GM18511 (cell line): Measurements from ENCODE around the gene CSTF1.
A peak's percentile ranks its signal among the peaks of the same experiment; 100 is the strongest.

ENCODE experiments used
- ATAC-seq: cut with Tn5 transposase; IDR thresholded peaks from one replicate; pipeline ENCODE4 v1.9.1; 2021; ENCODE audit warnings: mild to moderate bottlenecking, moderate library complexity; ENCODE audit not compliant: unreplicated experiment

The CSTF1 gene

DNA sequence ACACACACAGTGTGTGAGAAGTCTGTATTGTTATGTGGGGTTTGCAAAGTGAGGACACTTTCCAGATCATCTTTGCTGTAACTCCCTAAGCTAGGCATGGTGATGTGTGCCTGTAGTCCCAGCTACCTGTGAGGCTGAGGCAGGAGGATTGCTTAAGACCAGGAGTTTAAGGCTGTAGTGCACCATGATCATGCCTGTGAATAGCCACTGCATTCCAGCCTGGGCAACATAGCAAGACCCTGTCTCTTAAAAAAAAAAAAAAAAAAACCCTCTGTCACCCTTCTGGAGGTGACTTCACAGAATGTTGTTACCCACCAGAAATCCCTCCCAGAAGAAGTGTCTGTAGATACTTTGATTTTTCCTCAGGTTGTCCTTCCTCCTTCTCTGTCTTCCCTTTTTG is 34.5 kb downstream of the CSTF1 start:
- no peak for ATAC-seq

DNA sequence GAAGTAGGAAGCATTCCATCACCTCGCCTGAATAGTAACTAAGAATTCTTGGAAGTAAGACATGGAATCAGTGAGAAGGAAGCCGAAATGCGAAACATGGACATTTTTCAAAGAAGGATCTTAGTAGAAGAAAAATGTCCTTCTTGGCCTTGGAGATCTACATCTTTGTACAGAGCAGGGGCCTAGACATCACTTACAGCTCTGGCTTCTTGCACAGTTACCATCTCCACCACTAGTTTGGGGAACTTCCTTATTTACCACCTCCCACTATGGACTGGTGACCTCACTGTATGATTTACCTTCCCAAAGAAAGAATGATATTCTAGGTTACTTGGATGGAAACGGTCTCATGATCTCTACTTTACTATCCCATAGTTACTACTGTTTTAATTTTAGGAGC is 35.4 kb downstream of the CSTF1 start:
- no peak for ATAC-seq

DNA sequence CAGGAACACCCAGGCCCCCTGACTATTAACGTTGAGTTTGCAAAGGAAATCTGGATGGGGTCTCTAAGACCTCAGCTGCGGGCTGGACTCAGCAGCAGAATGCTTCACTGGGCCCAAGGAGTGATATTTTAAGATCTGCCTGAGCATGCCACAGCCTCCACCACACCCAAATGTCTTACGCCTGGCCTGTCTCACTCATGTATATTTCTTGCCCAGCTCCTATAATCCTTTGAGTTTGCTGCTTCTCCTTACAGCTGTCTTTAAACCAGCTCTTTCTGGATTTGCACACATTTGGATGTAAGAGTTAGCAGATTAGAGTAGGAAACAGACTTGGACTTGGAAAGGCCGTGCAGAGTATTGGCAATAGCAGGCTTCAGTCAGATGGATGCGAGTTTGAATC is 36.0 kb downstream of the CSTF1 start:
- ATAC-seq, result no peak

DNA sequence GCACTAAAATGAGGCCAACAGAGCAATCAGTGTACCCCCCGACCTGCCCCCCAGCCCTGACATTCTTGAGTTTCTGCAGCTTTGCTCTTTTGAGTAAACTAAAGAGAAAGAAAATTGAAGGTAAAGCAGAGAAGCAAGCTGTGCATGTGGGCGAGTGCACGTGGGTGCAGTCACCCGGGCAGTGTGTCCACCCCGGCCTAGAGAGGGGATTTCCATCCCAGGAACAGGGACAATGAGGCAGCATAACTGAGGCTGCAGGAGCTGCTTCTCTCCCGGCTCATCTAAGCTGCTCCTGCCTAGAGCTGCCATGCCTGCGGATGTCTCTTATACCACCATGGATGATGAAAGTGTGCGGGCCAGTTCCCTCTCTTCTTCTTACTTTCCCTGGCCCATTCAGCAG is 36.4 kb downstream of the CSTF1 start:
- ATAC-seq, result no peak

DNA sequence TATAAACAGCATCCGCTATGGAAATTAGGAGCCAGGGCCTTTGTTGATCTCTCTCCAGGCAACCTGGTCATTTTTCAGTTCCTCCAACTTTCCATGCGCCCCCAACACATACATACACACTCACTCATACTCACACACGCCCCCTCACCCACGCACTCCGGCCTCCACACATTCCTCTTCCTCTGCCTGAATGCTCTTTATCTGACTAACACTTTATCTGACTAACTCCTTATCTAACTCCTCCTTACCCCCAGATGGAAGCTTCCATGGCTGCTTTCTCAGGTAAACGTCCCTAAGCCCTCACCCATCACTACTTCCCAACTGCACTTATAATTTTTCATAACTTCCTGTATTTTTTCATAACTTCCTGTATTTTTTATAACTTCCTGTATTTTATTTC is 37.1 kb downstream of the CSTF1 start:
- peak; percentile 45 for ATAC-seq

DNA sequence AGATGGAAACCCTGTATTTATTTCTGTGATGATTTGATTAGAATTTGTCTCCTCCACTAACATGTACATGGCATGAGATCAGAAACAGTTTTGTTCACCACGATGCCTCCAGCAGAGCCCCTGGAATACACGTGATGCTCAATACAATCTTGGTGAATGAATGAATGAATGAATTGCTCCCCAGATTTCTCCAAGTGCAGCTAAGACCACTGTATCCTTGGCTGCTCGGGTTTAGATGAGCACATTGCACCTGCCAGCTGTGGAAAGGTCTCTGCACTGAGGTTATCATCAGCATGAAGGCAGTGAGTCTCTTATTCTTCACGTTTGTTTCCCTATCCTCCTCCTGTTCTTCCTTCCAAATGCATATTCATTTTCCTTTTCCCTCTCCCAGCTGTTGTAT is 37.5 kb downstream of the CSTF1 start:
- ATAC-seq, result peak; percentile 7

DNA sequence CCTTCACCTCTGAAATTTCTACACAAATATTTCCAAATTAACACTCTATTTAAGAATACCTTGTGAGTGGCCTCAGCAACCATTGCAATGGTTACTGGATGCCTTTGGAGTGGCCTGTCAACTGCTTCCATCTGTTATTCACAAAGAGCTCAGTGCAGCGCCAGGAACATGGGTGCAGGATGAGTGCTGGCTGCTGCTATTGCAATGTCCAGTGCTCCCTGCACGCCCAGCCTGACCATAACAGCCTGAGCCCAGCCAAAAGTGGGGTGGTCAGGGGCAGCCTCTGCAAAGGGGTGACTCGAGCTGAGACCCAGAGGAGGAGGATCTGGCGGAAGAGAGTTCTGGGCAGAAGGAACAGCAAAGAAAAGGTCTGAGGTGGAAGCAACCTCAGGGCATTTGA is 38.0 kb downstream of the CSTF1 start:
- ATAC-seq, result no peak

DNA sequence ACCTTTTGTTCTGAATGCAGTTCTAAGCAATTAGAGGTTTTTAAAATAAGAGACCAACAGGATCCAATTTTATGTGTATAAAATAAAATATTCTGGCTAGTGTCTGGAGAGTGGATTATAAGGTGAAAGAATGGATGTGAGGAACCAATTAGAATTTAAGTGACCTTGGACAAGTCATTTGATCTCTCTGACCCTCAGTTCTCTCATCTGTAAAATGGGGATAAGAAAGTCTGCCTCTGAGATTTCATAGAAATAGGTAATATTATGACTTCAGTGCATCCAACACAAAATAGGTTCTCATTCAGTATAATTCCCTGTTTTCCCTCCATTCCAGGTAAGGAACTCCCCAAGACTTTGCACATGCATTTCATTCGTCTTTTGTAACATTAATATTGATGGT is 38.5 kb downstream of the CSTF1 start:
- no peak for ATAC-seq

DNA sequence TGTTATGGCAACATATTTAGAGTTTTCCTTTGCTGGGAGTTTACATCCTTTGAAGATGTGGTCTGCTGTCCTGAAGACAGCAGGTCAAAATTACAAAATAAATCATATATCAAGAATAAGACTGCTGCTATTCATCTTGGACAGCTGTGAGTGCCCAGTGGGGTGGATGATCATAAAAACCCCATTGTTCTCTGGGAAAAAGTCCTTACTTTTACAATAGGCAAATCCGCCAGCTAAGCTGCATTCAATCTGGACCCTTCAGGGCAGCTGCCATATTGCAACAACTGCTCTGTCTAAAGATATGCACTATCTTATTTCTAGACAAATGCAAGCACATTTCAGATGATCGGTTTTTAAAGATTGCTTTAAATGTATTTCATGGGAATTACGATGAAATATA is 39.0 kb downstream of the CSTF1 start:
- ATAC-seq, result no peak

DNA sequence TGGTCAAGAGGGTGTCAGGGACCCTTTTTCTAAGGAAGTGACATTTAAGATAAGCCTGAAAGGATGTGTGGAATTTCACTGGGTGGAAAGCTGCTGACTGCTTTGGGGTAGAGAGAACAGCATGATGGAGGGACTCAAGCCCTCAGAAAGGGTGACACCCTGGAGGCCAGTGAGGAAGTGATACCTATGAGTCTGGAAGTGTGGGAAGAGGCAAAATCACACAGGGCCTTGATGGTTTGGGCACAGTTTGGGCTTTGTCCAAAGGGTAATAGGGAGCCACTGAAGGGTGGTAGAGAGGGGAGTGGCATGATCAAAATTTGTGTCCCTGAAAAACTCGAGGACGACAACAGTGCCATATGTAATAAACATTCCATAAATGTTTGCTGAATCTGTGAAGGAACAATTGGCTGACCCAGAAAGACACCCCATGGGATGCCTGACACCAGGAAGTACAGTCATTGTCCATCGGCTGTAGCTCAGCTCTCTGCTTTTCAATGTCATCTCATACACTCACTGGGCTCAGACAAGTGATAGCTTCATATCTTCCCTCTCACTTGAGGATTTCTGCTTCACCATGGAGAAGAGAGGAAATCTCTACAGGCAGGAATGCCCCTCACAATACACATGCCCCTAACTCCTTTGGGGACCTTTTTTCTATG is 40.9 kb downstream of the CSTF1 start:
- ATAC-seq, result no peak

DNA sequence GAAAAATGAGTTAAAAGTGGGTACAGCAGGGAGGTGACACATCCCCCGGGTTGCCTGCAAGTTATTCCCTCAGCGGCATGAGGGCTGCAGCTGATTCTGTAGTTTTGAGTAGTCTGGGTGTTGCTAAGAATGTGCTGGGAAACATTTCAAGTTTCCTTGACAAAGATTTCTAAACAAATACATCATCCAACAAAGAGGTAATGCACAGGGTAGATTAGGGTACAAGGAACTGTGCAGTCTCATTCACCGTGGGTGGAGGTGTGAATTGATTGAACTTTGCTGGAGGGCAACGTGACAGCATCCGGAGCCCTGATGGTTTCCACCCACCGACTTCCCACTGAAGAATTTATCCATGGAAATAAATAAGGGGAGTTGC is 41.4 kb downstream of the CSTF1 start:
- ATAC-seq, result no peak

DNA sequence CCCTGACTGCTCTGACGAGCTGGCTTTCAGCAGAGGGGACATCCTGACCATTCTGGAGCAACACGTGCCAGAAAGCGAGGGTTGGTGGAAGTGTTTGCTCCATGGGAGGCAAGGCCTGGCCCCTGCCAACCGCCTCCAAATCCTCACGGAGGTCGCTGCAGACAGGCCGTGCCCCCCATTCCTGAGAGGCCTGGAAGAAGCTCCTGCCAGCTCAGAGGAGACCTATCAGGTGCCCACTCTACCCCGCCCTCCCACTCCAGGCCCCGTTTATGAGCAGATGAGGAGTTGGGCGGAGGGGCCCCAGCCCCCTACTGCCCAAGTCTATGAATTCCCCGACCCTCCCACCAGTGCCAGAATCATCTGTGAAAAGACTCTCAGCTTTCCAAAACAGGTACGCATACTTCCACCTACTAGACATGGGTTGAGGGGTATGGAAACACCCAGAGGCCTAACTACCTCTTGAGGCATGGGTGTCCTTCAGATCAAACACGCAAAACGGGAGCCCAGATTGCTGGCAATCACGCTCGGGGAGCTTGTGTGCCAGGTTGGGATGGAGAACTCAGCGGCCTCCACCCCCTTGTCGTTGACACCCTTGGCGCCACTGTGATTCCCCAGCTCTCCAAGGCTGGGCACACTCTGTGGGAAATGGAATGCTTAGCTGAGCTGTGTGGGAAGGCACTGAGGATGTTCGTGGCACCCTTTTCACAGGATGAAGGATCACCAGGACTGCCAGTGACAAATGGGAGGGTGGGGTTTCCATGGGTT is 44.9 kb downstream of the CSTF1 start:
- no peak for ATAC-seq

DNA sequence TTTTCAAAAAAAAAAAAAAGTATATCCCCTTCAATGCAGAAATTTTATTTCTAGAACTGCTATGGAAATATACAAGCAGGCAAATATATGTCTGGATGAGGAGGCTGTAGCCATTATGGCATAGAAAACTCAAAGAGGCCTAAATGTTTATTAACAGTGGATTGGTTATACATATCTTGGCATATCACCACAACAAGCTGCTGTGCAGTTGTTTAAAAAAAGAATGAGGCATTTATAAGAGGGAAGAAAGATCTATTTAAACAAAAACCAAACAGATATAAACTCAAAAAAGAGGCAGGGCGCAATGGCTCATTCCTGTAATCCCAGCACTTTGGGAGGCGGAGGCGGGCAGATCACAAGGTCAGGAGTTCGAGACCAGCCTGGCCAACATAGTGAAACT is 45.8 kb downstream of the CSTF1 start:
- ATAC-seq, result no peak

DNA sequence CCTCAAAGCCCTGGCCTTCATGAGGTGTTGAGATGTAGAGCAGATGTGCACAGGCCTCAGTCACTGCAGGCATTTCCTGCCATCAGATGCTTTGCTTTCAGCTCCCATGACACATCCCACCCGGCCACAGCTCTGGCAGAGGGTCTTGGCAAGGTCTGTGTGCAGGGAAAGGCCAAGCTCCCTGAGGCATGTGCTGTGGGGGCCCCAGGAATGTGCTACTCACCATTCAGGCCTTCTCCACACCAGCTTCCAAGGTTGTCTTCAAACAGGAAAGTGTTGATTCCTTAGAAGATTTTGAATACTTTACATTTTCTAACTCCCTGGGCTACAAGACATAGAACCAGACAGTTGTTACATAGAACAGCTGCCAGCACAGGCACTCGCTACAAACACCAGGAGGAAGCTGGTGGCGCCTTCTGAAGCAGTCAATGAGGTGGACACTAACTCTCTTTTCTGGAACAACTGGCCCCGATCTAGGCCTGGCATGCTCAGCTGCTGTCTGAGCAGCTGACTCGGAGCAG is 47.4 kb downstream of the CSTF1 start:
- peak; percentile 23 for ATAC-seq

DNA sequence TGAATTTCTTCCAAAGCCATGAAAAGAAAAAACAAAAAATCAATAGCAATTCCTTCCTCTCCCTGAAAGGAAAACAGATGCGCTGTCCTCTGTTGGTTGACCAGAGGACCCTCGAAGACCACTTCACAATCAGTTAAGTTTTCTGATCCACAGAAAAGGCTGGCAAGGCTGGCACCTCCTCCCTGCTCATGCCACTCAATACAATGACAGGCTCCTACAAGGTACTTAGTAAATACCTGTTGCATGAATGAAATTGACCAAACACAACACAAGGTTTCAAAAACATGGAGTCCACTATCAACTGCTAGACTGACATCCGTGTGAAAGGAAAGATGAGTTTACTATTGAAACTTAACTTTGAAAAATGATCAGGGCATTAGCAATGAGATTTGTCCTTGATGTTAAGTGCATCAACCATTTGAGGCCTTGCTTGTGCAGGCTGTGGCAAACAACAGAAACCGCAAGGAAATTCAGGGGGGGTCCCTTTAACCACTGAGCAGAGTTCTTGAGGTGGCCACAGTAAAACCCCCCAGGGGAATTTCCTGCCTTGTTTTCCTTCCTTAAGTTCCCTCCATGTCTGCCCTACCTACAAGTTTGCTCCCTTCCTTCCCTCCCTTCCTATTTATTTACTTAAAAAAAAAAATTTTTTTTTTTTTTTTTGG is 48.0 kb downstream of the CSTF1 start:
- peak; percentile 82 for ATAC-seq

DNA sequence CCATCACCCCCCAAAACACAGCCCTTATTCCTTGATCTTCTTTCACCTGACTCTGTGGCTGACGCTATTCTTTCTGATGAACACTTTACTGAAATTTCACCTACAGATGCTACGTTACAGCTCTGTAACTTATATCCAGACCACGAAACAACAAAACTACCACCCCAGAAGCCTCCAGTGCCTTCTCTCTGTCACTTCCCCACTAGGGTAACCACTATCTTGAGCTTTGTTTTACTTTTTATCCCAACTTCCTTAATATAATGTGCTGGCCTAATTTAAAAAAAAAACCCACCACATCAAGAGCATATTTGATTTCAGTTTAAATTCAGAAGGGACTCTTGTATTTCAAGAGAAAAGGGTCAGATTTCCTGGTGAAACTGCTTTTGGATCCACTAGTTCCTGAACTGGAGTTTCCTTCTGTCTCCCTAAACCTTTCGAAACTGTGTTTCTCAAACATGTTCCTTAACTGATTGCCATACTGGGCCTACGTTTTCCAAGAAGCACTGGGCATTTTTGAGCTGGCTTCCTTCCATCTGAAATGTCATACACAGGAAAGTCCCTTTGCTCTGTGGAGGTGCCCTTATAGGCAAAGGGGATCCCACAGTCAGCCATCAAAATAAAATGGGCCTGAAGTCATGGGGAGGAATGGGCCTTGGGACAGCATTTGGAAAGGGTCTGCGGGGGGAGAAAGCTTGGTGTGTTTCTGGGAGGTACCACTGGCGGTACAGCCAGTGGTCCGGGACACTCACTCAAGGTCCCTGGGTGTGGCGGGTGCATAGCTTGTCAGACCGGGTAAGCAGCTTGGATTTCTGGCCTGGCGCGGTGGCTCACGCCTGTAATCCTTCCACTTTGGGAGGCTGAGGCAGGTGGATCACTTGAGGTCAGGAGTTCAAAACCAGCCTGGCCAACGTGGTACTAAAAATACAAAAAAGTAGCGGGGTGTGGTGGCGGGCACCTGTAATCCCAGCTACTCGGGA is 50.2 kb downstream of the CSTF1 start:
- no peak for ATAC-seq

DNA sequence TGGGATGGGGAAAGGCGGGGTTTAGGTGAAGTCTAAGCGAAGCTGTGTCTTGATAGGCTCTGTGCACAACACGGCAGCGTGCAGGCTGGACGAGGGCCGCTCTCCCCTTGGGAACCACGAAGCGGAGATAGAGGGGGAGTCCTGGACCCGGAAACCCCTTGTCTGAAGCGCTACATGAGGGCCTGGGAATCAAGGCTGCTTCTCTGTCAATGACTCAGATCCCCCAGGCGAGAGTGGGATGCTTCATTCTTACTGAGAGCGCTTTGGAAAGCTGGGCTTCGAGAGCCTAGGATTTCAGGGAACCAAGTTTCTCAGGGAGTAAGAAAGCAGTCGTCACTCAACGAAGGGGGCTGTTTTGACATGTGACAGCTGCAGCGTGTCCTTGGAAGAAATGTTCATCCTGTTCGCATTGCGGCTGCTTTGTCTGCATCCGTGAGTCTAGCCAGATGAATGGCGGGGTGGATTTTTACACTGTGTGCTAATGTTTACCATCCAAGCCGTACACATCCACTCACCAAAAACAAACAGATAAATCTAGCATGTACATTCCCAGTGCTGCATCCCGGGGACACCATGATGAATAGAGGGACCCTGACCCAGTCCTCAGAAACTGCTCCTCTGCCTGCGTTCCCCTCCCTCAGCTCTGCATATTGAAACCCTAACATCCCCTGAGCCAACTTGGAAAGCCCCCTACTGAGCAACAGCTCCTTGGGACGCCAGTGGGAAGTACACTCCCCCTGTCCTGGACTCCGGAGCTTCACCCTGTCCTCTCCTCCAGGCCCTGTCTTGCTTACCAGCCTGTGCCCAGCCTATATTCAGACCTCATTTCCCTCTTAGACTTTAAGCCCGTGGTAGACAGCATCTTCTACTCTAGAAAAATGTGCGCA is 51.5 kb downstream of the CSTF1 start:
- ATAC-seq, result no peak

DNA sequence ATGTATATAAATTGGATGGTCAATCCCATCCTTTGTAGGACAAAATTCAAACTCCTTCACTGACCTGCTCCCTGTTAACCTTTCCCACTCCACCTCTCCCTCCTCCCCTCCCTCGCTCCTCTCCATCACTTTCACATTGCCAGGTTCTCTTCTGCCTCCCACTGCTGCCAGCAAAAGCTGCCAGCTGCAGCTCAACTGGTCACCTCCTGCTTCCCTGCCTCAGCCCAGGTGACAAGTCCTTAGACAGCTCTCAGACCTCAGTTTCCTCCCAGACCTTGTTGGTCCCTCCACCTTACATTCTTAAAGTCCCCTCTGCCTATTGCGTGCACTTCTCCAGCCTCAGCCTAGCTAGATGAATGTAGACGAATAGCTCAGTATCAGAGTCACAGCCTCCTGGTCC is 52.7 kb downstream of the CSTF1 start:
- no peak for ATAC-seq

DNA sequence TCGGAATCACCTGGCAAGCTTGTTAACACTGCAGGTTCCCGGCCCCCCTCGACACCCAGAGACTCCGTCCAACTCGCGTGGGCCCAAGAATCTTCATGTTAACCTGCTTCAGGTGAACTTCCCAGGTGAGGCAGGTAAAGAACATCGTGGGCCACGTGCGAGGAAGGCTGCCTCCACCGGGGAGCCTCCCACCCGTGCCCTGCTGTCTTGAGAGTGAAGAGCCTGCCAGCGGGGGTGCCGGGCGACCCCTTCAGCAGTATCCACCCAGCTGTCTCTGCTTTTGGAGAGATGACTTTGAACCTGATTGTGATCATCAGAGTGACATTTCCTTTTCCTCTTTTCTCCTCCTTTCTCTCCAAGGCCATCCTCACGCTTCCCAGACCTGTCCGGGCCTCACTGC is 53.1 kb downstream of the CSTF1 start:
- ATAC-seq, result no peak

DNA sequence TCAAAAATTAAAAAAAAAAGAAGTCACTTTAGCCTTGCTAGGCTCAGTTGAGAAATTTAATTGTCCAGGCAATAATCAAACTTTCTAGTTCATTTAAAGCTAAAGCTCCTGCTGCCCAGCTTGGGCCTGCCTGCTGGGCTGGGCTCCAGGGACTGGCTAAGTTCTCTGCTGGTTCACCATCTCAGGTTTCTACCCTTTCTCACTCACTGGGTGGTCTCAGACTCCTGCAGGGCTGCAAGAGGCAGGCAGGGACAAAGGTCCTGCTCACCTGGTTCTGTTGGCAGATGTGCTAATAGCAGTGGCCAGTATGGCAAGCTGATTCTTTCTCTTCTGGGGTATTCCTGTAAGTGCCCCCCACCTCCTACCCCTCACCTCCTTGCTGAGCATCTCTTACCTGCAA is 54.8 kb downstream of the CSTF1 start:
- no peak for ATAC-seq
